HG03442 (cell line): ENCODE results near the gene ANKRD35.
A peak's percentile ranks its signal among the peaks of the same experiment; 100 is the strongest.
"Not testable (repeated sequence)": the region's sequence is repeated elsewhere in the genome, so short reads cannot be mapped to it uniquely, and the experiment has no call there.

ENCODE experiments used
- ATAC-seq: cut with Tn5 transposase; IDR thresholded peaks from one replicate; pipeline ENCODE4 v1.9.1; 2021; ENCODE audit warnings: mild to moderate bottlenecking, moderate library complexity; ENCODE audit not compliant: unreplicated experiment

The ANKRD35 gene

DNA sequence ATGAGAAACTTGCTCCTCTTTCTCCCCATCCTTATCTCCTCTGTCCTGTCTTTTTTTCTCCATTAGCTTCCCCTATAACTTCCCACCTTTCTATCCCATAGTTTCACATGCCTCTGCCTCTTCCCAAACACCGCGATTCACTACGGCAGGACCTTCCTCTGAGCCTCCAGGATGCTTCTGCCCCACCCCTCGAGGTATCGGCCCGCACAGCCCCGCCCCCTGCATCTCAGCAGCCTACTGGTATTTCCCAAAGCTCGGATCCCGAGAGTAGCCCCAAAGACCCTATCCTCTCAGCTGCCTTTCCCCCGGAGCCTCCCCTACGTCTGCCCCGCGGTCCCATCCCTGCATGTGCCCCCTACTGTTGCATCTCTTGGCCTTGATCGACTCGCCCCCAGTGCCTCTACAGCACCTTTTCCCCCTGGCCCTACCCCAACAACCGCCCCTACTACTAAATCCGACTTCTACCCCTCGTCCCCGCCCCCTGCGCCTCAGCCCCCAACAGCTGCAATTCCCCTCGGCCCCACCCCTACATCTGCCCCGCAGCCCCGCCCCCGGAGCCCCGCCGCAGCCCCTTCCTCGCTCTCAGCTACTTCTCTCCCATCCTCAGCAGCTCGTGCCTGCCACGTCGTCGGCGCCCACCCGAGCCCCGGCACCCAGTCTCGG is 27.3 kb downstream of the ANKRD35 start:
- no peak for ATAC-seq

DNA sequence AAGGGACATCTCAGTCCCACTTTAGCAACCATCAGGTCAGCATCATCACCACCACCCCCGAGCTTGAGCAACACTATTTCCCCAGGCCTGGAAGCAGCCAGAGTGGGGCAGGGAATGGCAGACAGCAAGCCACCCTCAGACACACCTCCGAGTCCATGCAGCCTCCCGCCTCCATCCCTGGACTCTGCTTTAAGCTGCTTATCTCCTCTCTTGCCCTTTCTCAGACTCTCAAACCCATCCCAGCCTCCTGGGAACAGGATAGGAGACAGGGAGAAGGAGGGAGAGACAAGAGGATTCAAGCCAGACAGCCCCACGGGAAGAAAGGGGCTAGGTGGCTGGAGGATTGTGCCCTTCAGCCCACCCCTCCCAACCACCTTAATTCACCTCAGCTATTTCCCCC is 28.5 kb downstream of the ANKRD35 start:
- ATAC-seq, result no peak

DNA sequence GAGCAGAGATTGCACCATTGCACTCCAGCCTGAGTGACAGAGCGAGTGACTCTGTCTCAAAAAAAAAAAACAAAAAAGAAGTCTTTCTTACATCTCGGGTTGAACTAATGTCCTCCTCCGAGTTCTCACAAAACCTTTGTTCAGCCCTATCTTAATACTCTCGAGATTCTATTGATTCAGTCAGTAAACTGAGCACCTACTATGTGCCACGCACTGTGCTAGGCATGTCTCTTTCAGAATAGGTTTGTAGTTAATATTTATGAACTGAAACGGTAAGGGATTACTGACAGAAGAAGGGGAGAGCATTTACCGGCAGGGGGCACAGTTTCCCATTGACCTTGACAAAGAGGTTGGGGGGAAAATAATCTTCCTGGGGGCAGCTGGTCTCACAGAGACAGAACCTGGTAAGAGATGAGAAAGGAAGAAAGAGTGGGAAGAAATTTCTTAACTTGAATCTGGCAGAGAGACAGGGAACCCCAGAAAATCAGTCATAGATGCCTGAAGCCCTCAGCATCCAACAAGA is 30.2 kb downstream of the ANKRD35 start:
- ATAC-seq, result no peak

DNA sequence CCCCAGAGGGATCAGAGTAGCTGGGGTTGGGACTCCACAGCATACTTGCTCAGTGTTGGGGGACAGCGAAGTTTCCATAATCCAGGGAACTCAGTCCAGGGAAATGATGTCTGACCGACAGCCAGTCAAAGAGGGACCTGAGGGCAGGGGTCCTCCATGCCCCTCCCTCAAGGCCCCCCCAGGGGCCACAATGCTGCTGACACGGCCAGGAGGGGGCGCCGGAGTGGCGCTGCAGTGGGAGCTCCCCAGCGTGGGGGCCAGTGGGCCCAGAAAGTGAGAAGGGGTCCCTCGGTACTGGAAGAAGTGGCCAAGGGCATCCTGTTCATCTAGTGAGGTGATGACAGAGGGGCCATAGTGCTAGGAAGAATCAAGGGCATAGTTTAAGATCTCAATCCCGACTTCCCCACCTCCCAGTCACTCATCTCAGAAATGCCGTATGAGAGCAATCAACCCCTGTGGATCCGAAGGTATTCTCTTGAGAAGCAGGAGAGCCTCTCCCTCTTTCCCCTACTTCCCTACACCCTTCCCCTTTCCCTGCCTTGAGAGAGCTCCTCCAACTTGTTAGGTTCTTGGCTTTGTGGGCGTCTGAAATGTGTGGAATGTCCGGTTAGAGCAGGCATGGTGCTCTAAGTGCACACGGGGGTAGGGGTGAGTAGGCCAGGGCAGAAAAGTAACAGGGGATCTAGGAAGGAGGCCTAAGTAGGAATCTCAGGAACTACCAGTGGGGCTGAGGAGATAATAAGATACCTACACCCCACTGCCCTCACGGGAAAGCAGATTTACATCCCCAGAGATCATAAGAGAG is 36.1 kb downstream of the ANKRD35 start:
- ATAC-seq, result no peak

DNA sequence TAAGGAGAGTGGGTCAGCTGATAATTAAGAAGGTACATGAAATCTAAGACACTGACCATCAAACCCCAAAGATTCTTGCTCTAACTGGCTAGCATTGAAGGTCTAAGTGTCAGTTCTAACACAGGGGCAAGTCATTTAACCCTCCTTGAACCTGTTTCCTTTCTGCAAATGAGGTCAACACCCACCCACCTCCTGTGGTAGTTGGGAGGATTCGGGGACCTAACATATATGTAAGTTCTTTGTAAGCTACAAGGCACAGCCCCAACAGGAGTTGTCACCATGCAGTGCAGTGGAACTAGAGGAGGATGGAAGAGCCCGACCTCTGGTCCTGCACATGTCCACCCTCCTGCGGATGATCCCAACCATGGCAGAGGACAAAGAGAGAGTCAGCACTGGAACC is 37.8 kb downstream of the ANKRD35 start:
- no peak for ATAC-seq

DNA sequence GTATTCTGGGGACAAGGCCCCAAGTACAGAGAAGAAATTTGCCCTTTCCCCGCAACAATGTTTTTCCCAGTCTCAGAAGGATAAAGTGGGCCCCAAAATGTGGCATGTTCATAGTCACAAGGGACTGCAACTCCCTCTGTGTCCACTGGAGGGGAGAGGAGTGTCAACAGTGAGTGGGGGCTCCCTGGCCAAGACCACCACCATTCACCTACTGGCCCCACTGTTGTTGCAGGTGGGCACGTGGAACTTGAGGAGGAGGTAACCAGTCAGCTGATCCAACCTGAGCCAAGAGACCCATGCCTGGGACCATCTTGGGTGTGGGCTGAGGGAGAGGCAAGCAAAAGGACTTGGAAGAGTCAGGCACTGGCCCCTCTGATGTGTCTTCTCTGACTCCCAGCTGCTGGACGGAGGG is 39.5 kb downstream of the ANKRD35 start:
- ATAC-seq, result peak; percentile 21

DNA sequence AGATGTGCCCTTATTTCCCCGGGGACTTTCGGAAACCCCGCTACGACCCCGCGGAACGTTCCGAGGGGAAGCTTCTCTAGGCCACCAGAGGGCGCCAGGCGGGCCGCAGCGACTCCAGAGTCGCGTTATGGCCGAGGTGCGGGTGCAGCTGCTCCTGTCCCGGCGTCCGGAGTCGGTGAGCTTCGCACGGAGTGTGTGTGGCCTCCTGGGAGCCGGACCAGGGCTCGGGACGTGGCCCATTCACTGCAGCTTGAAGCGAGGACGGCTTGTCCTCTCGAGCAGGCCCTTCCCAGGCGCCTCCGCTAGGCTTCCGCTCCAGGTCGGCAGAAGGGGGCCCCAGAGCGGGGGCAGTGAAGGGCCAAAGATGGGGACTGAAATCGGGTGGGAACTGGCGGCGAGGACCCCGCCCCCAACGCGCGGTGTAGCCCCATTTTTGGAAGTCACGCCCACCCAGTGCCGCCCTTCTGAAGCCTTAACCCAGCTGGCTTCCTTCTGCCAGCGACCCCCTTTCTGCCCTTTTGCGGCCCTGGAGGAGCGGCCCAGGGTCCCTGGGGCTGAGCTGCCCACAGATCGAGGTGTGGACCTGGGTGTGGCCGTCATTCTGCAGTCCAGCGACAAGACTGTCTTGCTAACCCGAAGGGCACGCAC is 40.0 kb downstream of the ANKRD35 start, which contains the start of gene NUDT17:
Gene NUDT17 (plus strand): TSS at position 117 of the 648 bp plus-strand sequence. CDS start 11 bp downstream, at position 128.
- ATAC-seq, result peak; percentile 67

DNA sequence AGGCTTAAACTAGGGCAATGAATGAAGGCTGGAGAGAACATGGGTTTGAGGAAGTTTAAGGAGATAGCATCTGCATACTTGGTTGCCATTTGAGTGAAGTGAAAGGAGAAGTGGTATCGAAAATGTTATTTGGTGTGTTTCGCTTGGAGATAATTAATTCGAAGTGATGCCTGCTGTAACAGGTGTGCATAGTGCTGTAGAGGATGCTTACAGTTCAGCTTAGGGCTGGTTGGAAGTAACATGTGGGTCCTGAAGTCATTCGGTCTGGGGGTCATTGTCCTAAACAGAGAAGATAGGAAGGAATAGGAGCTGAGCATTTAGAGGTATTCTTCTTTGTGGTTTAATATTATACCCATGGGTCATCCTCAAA is 40.5 kb downstream of the ANKRD35 start:
- peak; percentile 48 for ATAC-seq

DNA sequence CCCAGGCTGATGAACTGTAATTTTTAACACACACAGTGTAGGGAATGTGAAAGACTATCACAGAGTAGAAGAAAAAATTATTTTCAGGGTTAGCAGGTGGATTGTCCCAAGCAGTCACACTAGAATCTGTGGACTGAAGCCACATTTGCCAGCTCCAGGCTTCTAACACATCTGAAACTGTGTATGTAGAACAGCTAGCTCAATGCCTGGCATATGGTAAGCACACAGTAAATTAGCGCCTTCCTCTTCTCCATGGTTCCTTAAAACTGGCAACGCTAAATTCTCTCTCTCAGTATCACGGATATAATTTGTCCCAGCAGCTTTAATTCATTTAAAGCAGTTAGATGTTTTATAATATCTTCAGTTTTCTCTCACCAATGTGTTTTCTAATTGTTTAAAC is 42.6 kb downstream of the ANKRD35 start:
- ATAC-seq, result no peak

DNA sequence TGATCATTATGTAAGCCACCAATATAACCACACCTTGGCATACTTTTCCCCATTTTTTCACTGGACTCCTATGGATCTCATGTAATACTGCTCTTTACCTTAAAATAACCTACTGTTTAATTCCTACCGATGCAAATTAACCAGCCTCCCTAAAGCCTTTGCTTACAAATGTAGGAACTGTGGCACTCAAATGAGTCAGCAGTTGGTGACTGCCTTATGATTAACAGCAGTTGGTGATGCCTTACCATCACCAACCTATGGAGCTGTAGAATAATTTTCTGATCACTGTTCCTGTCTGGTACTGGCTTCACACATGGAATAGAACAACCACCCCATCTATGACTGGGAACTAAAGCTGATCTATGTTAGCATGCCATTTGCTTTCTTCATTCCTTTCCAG is 48.0 kb downstream of the ANKRD35 start:
- ATAC-seq, result no peak

DNA sequence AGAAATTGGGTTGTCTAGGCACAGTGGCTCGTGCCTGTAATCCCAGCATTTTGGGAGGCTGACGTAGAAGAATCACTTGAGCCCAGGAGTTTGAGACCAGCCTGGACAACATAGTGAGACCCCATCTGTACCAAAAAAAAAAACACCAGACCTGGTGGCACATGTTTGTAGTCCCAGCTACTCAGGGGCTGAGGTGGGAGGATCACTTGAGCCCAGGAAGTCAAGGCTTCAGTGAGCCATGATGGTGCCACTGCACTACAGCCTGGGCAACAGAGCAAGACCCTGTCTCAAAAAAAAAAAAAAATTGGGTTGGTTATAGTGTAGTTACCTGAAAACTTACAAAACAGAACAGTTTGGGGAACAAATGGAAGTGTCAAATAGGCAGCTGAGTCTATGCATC is 54.9 kb downstream of the ANKRD35 start:
- ATAC-seq, result not testable (repeated sequence)

DNA sequence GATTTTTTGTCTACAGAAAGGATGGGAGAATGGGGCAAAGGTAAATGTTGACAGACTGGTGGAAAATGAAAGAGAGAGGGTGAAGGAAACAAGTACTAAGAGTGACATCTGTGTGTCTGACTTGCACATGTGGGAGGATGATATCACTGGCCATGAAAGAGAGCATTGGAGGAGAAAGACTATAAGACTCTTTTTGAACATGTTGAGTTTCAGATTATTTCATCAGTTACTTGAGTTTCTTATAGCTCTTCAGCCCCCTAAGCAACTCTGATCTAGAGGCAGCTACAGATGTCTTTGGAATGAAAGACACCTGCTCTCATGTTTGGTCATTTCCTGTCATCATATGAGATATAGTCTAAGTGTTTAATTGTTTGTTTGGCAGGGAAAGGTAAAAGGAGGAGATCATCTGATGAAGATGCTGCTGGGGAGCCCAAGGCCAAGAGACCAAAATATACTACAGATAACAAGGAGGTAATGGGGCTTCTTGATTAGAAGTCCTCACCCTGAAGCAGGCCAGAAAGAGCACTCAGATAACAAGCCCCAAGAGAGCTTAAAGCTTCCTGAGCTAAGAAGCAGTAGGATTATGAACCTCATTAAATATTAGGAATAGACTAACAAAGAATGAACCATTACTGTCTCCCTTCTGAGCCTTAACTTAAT is 57.2 kb downstream of the ANKRD35 start:
- no peak for ATAC-seq

DNA sequence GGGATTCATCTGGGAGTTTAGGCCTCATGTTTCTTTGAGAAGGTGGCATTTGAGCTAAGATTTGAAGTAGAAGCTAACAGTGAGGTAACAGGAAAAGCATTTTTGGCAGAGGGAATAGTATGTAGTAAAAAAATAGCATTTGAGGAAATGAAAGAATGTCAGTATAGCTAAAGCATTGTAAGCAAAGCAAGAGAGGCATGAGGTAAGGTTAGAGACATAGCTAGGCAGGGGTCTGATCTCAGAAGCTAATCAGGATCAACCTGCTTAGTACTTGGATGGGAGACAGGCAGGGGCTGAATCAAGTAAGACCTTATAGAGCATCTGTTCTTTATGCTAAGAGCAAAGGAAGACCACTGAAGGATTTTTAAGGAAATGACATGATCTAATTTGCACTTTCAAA is 57.7 kb downstream of the ANKRD35 start:
- no peak for ATAC-seq

DNA sequence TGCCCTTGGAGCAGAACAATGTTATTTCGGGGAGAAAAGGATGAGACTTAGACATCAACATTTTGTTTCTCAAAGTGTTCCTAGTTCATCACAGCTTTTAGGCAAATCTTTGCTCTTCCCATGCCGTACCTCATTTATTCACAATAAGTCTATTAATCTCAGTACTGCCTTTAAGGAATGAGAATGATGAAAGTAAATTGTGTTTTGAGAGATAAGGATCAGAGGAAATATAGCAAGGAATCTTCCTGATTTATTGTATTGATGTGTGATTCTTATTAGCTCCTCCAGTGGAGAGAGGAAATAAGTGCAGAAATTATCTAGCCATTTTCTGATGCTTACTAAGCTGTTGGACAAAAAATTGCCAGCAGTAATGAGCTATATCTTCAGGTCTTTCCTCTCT is 59.6 kb downstream of the ANKRD35 start:
- ATAC-seq, result no peak

DNA sequence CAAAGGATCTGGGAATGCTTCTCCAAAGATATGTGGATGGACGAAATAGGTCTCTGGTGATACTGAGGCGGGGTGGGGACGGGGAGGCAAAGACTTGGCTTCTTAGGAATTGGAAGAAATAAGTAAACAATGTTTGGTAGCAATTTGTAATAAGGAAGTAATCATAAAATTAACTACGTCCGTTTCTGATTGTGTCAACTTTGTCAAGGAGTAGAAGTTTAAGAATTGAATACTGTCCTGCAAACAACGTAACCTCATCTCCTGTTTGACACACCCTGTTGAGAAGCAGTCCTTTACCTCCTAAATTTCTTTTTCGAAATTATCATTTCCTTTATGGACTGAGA is 61.2 kb downstream of the ANKRD35 start:
- no peak for ATAC-seq

DNA sequence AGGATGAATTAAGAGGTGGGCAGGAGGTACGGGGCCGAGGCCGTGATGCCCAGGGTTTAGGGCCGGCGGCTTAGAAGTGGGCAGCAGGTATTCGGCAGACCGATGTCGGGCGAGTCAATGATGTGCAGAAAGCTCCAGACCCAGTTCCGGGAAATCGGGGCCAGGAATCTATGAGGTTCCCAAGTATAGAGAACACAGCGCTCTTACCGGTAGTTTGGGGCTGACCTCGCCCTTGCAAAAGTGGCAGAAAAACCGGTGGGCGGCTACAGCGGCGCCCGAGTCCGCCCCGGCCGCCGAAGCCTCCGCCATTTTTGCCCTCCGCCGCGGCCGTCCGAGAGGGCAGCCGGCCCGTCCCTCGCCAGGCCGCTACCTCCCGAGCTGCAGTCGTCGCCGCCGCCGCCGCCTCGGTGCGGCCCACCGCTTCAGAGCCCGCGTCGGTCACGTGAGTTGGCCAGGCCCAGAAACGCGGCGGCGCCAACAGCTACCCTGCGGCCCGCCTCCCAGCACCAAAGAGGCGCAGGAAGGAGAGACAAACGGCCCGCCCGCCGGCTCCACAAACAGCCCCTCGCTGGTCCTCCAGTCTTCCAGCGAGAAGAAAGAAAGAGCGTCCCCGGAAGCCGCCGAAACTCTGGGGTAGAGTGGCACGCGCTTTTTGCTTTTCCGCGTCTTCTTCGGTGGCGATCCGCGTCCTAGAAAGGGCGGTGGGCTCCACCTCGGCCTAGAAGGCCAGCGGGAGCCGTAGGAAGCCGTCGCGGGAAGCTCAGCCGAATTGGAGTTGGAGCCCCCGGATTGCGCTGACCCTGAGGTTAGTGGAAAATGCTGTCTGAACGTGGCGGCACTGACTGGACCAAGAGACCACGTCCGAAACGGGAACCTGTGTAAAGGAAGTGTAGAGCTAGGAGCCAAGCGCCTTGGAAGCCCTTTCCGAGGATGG is 61.8 kb downstream of the ANKRD35 start, which contains the start of the genes POLR3C and RNF115:
Gene POLR3C (plus strand): TSS at position 636 of the 934 bp plus-strand sequence. CDS start 1,577 bp downstream, outside the sequence.
Gene RNF115 (minus strand): TSS at position 531 of the 934 bp plus-strand sequence. CDS start 222 bp downstream, at position 309.
- ATAC-seq, result peak; percentile 92

DNA sequence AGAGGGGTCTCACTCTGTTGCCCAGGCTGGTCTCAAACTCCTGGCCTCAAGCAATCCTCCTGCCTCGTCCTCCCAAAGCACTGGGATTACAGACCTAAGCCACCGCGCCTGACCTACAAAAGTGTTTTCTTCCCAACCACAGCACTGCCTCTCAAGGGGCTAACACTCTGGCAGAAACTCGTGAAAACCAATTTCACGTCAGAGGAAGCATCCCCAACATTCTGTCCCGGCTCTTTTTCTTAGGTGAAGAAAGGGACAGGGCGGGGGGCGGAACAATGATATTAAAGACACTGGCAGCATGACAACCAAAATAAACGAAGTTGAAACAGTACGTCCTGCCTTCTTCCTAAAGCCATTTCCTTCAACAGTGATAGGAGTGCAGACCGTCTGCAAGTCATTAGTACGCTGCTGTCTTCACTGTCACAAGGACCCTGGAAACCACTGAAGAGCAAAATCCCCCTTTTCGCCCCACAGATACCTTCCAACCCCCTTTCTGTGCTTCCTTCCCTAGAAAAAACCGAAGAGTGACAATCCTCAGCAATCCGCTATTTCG is 62.8 kb downstream of the ANKRD35 start:
- ATAC-seq, result not testable (repeated sequence)

DNA sequence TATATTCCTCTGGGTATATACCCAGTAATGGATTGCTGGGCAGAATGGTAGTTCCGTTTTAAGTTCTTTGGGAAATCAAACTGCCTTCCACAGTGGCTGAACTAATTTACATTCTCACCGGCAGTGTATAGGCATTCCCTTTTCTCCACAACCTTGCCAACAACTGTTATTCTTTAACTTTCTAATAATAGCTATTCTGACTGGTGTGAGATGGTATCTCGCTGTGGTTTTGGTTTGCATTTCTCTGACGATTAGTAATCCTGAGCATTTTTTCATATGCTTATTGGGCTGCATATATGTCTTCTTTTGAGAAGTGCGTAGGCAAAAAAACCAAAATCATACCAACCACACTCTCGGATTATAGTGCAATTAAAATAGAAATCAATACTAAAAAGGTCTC is 67.6 kb downstream of the ANKRD35 start:
- not testable (repeated sequence) for ATAC-seq
